ENCODE data around the gene HFE.

DNA sequence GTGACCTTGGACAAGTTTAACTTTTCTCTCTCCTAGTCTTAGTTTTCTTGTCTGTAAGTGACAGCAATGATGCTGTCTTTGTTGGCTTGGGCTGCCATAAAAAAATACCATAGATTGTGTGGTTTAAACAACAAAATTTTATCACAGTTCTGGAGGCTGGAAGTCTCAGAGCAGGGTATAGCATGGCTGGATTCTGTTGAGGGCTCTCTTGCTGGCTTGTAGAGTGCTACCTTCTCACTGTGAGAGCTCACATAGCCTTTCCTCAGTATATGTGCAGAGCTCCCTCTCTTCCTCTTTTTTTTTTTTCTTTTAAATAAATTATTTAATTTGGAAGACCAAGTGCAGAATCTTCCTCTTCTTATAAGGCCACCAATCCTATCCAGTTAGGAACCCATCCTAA is 26.3 kb downstream of the HFE start:
- TF ChIP-seq POLR2A (IDR thresholded peaks at IDR 0.05) (no peak), CTCF (IDR thresholded peaks at IDR 0.05) (no peak), EP300 (IDR thresholded peaks at IDR 0.05) (no peak), POLR2AphosphoS5 (IDR thresholded peaks at IDR 0.05) (no peak)

All from suprapubic skin (tissue), 4 donors.